Endothelial cell of umbilical vein (primary cell): Measurements from ENCODE around the gene CD82. TPM values are rescaled to one million over a fixed set of nuclear protein-coding genes. Genes with fewer than 3 reads are reported as not detected.

Experiments used
- BruUV-seq: library from RNA; stranded (reverse); fragments of 400-500 nt; replicated peaks from 2 replicates; lab custom pipeline; 2021; lab: Mats Ljungman, UMichigan
- CTCF ChIA-PET: fragments of 300-600, 350-600 bp; sonication (Branson Sonifier 250); formaldehyde crosslinking; loops from one replicate; lab custom pipeline; 2021; ENCODE audit warnings: antibody characterized with exemption, inconsistent platforms; lab: Charles Lee
- POLR2A ChIA-PET: fragments of 300-600, 350-600 bp; sonication (Branson Sonifier 250); formaldehyde crosslinking; loops from one replicate; lab custom pipeline; 2021; ENCODE audit warnings: antibody characterized with exemption, inconsistent platforms; lab: Charles Lee
- DNase-seq: peaks from one replicate; pipeline ENCODE4 v3.0.0-alpha.2; 2011; ENCODE audit warnings: low read depth, low spot score
- FAIRE-seq: peaks from 2 replicates; lab custom pipeline; 2011; peaks lifted over from hg19 to GRCh38; lab: Jason Lieb, UNC
- H2AFZ ChIP-seq: 2 replicates; pipeline ENCODE4 v1.6.0; 2012; ENCODE audit warnings: low read depth, low read length, control low read depth, inconsistent platforms
- H3K27ac ChIP-seq: 2 replicates; pipeline ENCODE4 v1.5.1; 2011; ENCODE audit warnings: low read depth, mild to moderate bottlenecking, control low read depth, low read length, moderate library complexity; ENCODE audit not compliant: insufficient read depth
- H3K27me3 ChIP-seq, 2 experiments: 2 replicates each; pipeline versions ENCODE4 v1.6.0 to v1.6.1; 2011; ENCODE audit warnings: low read length in 2 of 2, mixed read lengths in 1 of 2; ENCODE audit not compliant: control insufficient read depth in 2 of 2, insufficient read depth in 2 of 2
- H3K36me3 ChIP-seq, 2 experiments: 2 replicates in 1 of 2; 3 replicates in 1 of 2; pipeline ENCODE4 v1.5.1; 2011; ENCODE audit warnings: low read length in 2 of 2, mild to moderate bottlenecking in 1 of 2, moderate library complexity in 1 of 2; ENCODE audit not compliant: control insufficient read depth in 2 of 2, insufficient read depth in 2 of 2; ENCODE audit errors: extremely low read depth in 1 of 2
- H3K4me1 ChIP-seq: 3 replicates; pipeline ENCODE4 v1.5.1; 2011; ENCODE audit warnings: mild to moderate bottlenecking, low read length; ENCODE audit not compliant: control insufficient read depth, insufficient read depth; ENCODE audit errors: extremely low read depth
- H3K4me2 ChIP-seq: 2 replicates; pipeline ENCODE4 v1.6.1; 2011; ENCODE audit warnings: low read length, control low read depth, mixed read lengths; ENCODE audit not compliant: insufficient read depth
- H3K4me3 ChIP-seq, 3 experiments: fragments of 200-600 bp in 1 of 3; sonication (generic), shearing (Covaris generic) in 1 of 3; replicated peaks in 1 of 3; 2 replicates each; pipeline ENCODE4 v1.5.1; 2011 to 2016; ENCODE audit warnings: control low read depth in 3 of 3, low read length in 3 of 3, mild to moderate bottlenecking in 2 of 3, inconsistent platforms in 1 of 3, low read depth in 1 of 3, moderate library complexity in 1 of 3; ENCODE audit not compliant: insufficient read depth in 1 of 3
- H3K79me2 ChIP-seq: 2 replicates; pipeline ENCODE4 v1.6.0; 2012; ENCODE audit warnings: low read length, inconsistent platforms; ENCODE audit not compliant: control insufficient read depth, insufficient read depth
- H3K9ac ChIP-seq: replicated peaks from 2 replicates; pipeline ENCODE3; 2011; ENCODE audit warnings: low read length, control low read depth; ENCODE audit not compliant: insufficient read depth; ENCODE audit errors: extremely low read depth
- H3K9me1 ChIP-seq: replicated peaks from 3 replicates; pipeline ENCODE4 v1.6.0; 2011; ENCODE audit warnings: mild to moderate bottlenecking, low read length; ENCODE audit not compliant: control insufficient read depth, insufficient read depth; ENCODE audit errors: extremely low read depth
- H3K9me3 ChIP-seq: replicated peaks from 2 replicates; pipeline ENCODE4 v1.5.1; 2012; ENCODE audit warnings: low read length, inconsistent platforms; ENCODE audit not compliant: control insufficient read depth, insufficient read depth
- H4K20me1 ChIP-seq: replicated peaks from 2 replicates; pipeline ENCODE3; 2011; ENCODE audit warnings: mild to moderate bottlenecking, low read length; ENCODE audit not compliant: control insufficient read depth, insufficient read depth; ENCODE audit errors: extremely low read depth
- CTCF ChIP-seq, 2 donors: IDR thresholded peaks; 1 replicate in 1 of 2; 2 replicates in 1 of 2; pipeline ENCODE4 v1.5.1; 2011; ENCODE audit warnings: low read length in 2 of 2, mild to moderate bottlenecking in 2 of 2, moderate library complexity in 2 of 2, control low read depth in 1 of 2, inconsistent platforms in 1 of 2, low read depth in 1 of 2; ENCODE audit not compliant: insufficient read depth in 1 of 2; ENCODE audit errors: extremely low read depth in 1 of 2
- EZH2 ChIP-seq: IDR thresholded peaks from 2 replicates; pipeline ENCODE4 v1.6.1; 2012; ENCODE audit warnings: borderline replicate concordance, low read depth, mild to moderate bottlenecking, moderate library complexity, low read length, inconsistent platforms; ENCODE audit not compliant: severe bottlenecking
- FOS ChIP-seq: IDR thresholded peaks from 2 replicates; pipeline ENCODE4 v1.6.1; 2011; ENCODE audit warnings: mild to moderate bottlenecking, low read length, moderate library complexity, borderline replicate concordance; ENCODE audit not compliant: insufficient read depth
- GATA2 ChIP-seq: IDR thresholded peaks from 2 replicates; pipeline ENCODE4 v1.7.0; 2011; ENCODE audit warnings: low read depth, mild to moderate bottlenecking, moderate library complexity, mixed read lengths, low read length; ENCODE audit not compliant: insufficient read length, insufficient read depth
- JUN ChIP-seq: IDR thresholded peaks from 2 replicates; pipeline ENCODE4 v1.6.1; 2011; ENCODE audit warnings: borderline replicate concordance, low read depth; ENCODE audit not compliant: insufficient read length, insufficient read depth
- MAX ChIP-seq: IDR thresholded peaks from 2 replicates; pipeline ENCODE4 v1.6.1; 2011; ENCODE audit not compliant: insufficient read depth, insufficient read length
- MYC ChIP-seq: IDR thresholded peaks from one replicate; pipeline ENCODE4 v1.6.1; 2011; ENCODE audit warnings: mild to moderate bottlenecking, low read depth, low read length
- POLR2A ChIP-seq: IDR thresholded peaks from 2 replicates; pipeline ENCODE4 v1.6.1; 2012; ENCODE audit warnings: low read depth, mild to moderate bottlenecking, control low read depth, low read length
- POLR2AphosphoS5 ChIP-seq: IDR thresholded peaks from 2 replicates; pipeline ENCODE4 v1.6.1; 2012; ENCODE audit warnings: low read depth, mild to moderate bottlenecking, control low read depth, low read length, moderate library complexity; ENCODE audit not compliant: insufficient read depth
- dilution Hi-C: fragments of 300-500 bp; cut with MboI; formaldehyde crosslinking; loops from one replicate; pipeline ENCODE4 v1.15.0; 2019; ENCODE audit warnings: low sequenced_read_pairs; ENCODE audit not compliant: extremely low pct_ligation_motif_present
- intact Hi-C: fragments of 100-400 bp; cut with micrococcal nuclease; formaldehyde crosslinking; loops from one replicate; pipeline ENCODE4 v1.10.0; 2022
- polyA plus RNA-seq, 4 experiments: library from polyadenylated mRNA; depleted of rRNA in 3 of 4; stranded (reverse) in 3 of 4; unstranded in 1 of 4; fragments of >200 nt; gene quantifications; 2 replicates each; pipeline versions ENCODE4 v1.2.1 to v1.2.3, GENCODE V29; 2011 to 2012; ENCODE audit warnings: missing spikeins in 1 of 4
- total RNA-seq: library from RNA; stranded (reverse); gene quantifications from 2 replicates; pipeline ENCODE4 v1.2.3, GENCODE V29; 2021

Gene CD82
- total and polyA plus RNA-seq, 2 donors (not counting 3 experiments of a cell fraction or from before 2014, with no cell fraction given), result 17.9 to 25.2 TPM

GRCh38 chr11:44622721-44623258 lies 57.3 kb downstream of the CD82 start:
- no peak overlapping the region for H3K4me2 ChIP-seq
- no peaks in the 10 kb centered on the region for H3K36me3 ChIP-seq
- H3K9me1 ChIP-seq, result no peaks in the 10 kb centered on the region
- dilution Hi-C loops, result loop anchor here (10.0 kb wide), 1 partner anchor 272 kb away; no protein-coding TSS in a partner anchor
- H3K4me1 ChIP-seq, result peaks cover 23% of the 10 kb centered on the region
- no peak overlapping the region for H3K27ac ChIP-seq
- H3K9me3 ChIP-seq, result no peaks in the 10 kb centered on the region
- H4K20me1 ChIP-seq, result no peaks in the 10 kb centered on the region
- H3K27me3 ChIP-seq, result no peaks in the 10 kb centered on the region
- no peak overlapping the region for H3K9ac ChIP-seq
- H2AFZ ChIP-seq, result no peak overlapping the region
- no peaks in the 10 kb centered on the region for H3K79me2 ChIP-seq
- intact Hi-C loops, result loop anchor here (2.0 kb wide), 1 partner anchor 144 kb away; no protein-coding TSS in a partner anchor
- CTCF ChIA-PET, result interaction anchor here (0.7 to 9.9 kb wide), 22 partner anchors 9 to 528 kb away, joined by 3 to 187 read pairs (median 10); partner anchors contain the start of genes CD82 and TSPAN18
- no TSS peak for BruUV-seq
- no peak for TF ChIP-seq FOS
- no peak for TF ChIP-seq GATA2
- no peak for TF ChIP-seq EZH2
- TF ChIP-seq MAX, result no peak
- no peak for TF ChIP-seq JUN
- TF ChIP-seq POLR2A, result no peak
- TF ChIP-seq CTCF (IDR thresholded peaks at IDR 0.05; ENCODE audit: extremely low read depth in 1 of 2, insufficient read depth in 1 of 2, low read depth in 1 of 2, low read length in 2 of 2), result no peak
- TF ChIP-seq POLR2AphosphoS5, result no peak
- no peak for TF ChIP-seq MYC
- POLR2A ChIA-PET, result no interaction called here
- no peak overlapping the region for H3K4me3 ChIP-seq
- FAIRE-seq, result no peak
- DNase-seq, result no peak
